Activated naive CD4-positive, alpha-beta T cell treated with anti-CD3 and anti-CD28 coated beads, Interleukin-2, amount 50 U/mL, for 16 hours (primary cell): Measurements from ENCODE around the gene ZNF354B.

Experiments used
- DNase-seq: peaks from one replicate; pipeline ENCODE4 v3.0.0-alpha.2; 2020

The ZNF354B gene

DNA sequence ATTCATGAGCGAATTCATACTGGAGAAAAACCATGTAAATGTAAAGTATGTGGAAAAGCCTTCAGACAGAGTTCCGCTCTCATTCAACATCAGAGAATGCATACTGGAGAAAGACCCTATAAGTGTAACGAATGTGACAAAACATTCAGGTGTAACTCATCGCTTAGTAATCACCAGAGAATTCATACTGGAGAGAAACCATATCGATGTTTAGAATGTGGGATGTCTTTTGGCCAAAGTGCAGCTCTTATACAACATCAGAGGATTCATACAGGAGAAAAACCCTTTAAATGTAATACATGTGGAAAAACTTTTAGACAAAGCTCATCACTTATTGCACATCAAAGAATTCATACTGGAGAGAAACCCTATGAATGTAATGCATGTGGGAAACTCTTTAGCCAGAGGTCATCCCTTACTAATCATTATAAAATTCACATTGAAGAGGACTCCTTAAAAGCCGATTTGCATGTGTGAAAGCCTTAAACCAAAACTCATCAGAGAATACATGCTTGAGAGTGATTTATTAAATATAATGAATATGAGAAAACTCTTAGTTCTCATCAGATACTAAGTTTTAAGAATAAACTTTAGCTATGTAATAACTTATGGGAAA, 24.2 kb downstream of the ZNF354B start:
- no peak for DNase-seq

DNA sequence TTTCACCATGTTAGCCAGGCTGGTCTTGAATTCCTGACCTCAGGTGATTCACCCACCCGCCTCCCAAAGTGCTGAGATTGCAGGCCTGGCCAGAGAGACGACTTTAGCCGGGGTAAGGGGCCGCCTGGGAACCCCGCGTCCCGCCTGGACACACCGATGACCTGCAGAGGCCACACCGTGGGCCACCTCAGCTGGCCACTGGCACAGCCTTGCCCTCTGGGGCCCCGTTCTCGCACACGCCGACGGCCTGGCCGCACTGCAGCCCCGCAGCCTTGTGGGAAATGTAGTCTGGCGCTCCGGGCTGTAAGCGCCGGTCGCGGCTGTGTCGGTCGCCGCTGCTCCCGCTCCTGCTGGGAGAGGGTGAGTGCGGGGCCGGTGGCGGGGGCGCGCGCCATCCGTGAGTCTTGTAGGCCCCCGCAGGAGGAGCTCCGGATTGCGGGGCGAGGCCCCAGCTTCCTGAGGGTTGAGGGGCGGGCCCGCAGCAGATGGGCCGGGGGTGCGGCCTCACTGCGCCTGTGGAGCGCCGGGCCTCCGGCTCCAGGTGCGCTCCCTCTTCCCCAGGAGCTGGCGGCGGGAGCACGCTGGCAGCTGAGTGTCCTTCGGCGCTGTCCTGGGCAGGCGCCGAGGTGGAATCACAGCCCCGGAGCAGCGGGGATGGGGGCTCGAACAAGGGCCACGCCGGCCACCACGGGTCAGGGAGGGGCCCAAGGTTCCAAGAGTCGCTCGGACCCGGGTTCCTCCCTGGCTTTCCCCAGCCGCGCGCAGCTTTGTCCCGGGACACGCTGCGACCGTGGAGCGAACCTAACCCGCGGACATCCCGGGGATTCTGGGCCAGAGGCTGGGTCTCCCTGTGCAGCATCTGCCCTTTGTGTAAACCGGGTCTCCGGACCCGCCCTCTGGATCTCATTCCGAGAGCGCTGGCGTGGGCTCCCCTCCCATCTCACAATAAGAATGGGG, 36.1 kb downstream of the ZNF354B start, which contains the start of gene ZFP2:
Gene ZFP2, plus strand, starts transcription at position 299 of the 957 bp plus-strand sequence. CDS start 35,401 bp downstream, outside the sequence.
- peak; percentile 28 for DNase-seq

- DNase-seq: no peak
Observed at GRCh38 chr5:178899289-178899688, 39.5 kb downstream of the ZNF354B start.

GRCh38 chr5:178902849-178903248, 43.1 kb downstream of the ZNF354B start:
- DNase-seq: no peak

DNA sequence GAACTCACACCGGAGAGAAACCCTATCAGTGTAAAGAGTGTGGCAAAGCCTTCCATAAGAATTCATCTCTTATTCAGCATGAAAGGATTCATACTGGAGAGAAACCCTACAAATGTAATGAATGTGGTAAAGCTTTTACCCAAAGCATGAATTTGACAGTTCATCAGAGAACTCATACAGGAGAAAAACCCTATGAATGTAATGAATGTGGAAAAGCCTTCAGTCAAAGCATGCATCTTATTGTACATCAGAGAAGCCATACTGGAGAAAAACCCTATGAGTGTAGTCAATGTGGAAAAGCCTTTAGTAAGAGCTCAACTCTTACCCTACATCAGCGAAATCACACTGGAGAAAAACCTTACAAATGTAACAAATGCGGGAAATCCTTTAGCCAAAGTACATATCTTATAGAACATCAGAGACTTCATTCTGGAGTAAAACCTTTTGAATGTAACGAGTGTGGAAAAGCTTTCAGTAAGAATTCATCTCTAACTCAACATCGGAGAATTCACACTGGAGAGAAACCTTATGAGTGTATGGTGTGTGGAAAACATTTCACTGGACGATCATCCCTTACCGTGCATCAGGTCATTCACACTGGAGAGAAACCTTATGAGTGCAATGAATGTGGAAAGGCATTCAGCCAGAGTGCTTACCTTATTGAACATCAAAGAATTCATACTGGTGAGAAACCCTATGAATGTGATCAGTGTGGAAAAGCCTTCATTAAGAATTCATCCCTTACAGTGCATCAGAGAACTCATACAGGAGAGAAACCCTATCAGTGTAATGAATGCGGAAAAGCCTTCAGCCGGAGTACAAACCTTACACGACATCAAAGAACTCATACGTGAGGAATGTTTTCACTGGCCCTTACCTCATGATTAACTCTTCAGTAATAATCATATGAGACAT, 72.3 kb downstream of the ZNF354B start:
- no peak for DNase-seq
